Medulla oblongata (tissue), 1 donor: ENCODE results near the gene ZNF593OS.

Source experiments
- DNase-seq: peaks from one replicate; pipeline ENCODE4 v3.0.0-alpha.2; 2015; ENCODE audit errors: extremely low spot score

ZNF593OS gene

GRCh38 chr1:26171084-26172072 lies at the start of gene ZNF593OS:
ZNF593OS (minus strand) TSS chr1:26171832; CDS start chr1:26171661, 171 bp downstream.
- no peak for DNase-seq

GRCh38 chr1:26221094-26221493 lies 49.5 kb upstream of the ZNF593OS start:
- DNase-seq, result no peak

- DNase-seq, result no peak
Measured at GRCh38 chr1:26220199-26220912, 48.7 kb upstream of the ZNF593OS start.

- no peak for DNase-seq
Measured at GRCh38 chr1:26218906-26219494, 47.4 kb upstream of the ZNF593OS start.

- DNase-seq, result no peak
Measured at GRCh38 chr1:26215246-26215645, 43.6 kb upstream of the ZNF593OS start.

- DNase-seq, result no peak
Measured at GRCh38 chr1:26213335-26213905, 41.8 kb upstream of the ZNF593OS start.

GRCh38 chr1:26212726-26213125 lies 41.1 kb upstream of the ZNF593OS start:
- no peak for DNase-seq

GRCh38 chr1:26210147-26210870 lies 38.7 kb upstream of the ZNF593OS start:
- DNase-seq, result no peak

- DNase-seq, result no peak
Measured at GRCh38 chr1:26203642-26204318, 32.1 kb upstream of the ZNF593OS start.

- DNase-seq, result no peak
Measured at GRCh38 chr1:26200413-26200812, 28.8 kb upstream of the ZNF593OS start.

- no peak for DNase-seq
Measured at GRCh38 chr1:26197813-26198212, 26.2 kb upstream of the ZNF593OS start.

- DNase-seq, result no peak
Measured at GRCh38 chr1:26197301-26197700, 25.7 kb upstream of the ZNF593OS start.

GRCh38 chr1:26195805-26196204 lies 24.2 kb upstream of the ZNF593OS start:
- no peak for DNase-seq

- DNase-seq, result no peak
Measured at GRCh38 chr1:26191739-26192138, 20.1 kb upstream of the ZNF593OS start.

GRCh38 chr1:26190373-26190987 lies 18.8 kb upstream of the ZNF593OS start, which contains the start of gene CATSPER4:
CATSPER4 (plus strand) TSS chr1:26190602; CDS start chr1:26190628, 26 bp downstream.
- peak; percentile 19 for DNase-seq

- no peak for DNase-seq
Measured at GRCh38 chr1:26189751-26190275, 18.2 kb upstream of the ZNF593OS start.

- DNase-seq, result no peak
Measured at GRCh38 chr1:26189331-26189730, 17.7 kb upstream of the ZNF593OS start.

GRCh38 chr1:26188477-26188876 lies 16.8 kb upstream of the ZNF593OS start:
- no peak for DNase-seq

- no peak for DNase-seq
Measured at GRCh38 chr1:26187882-26188281, 16.2 kb upstream of the ZNF593OS start.

GRCh38 chr1:26184883-26185282 lies 13.3 kb upstream of the ZNF593OS start:
- DNase-seq, result no peak
